Measurements from ENCODE around the gene NUTF2. TPM values are rescaled to one million over a fixed set of nuclear protein-coding genes. Genes with fewer than 3 reads are reported as not detected.

NUTF2 gene
- total and polyA plus RNA-seq, 10 of the 15 experiments (the other 5 are each of a cell fraction or from before 2014, with no cell fraction given): 116 to 342 (median 202) TPM

DNA sequence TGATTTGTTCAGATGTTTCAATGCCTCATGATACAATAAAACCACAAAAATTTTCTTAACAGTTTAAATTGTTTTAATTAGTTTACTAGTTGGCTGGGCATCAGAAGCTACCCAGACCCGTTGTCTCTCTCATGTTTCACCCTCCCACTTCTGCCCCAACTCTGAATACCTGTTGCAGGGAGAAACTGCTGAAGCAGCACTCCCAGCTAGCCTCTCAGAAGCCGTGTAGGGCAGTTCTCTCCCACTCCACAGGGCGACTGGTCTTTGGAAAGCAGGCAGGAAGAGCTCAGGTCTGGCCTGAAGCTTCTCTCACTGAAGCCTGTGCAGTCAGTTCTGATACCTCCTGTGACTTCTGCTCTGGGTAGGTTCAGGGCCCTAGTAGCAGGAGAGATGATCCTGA is 24.5 kb downstream of the NUTF2 start (continued):
- TF ChIP-seq, protein P1, sequence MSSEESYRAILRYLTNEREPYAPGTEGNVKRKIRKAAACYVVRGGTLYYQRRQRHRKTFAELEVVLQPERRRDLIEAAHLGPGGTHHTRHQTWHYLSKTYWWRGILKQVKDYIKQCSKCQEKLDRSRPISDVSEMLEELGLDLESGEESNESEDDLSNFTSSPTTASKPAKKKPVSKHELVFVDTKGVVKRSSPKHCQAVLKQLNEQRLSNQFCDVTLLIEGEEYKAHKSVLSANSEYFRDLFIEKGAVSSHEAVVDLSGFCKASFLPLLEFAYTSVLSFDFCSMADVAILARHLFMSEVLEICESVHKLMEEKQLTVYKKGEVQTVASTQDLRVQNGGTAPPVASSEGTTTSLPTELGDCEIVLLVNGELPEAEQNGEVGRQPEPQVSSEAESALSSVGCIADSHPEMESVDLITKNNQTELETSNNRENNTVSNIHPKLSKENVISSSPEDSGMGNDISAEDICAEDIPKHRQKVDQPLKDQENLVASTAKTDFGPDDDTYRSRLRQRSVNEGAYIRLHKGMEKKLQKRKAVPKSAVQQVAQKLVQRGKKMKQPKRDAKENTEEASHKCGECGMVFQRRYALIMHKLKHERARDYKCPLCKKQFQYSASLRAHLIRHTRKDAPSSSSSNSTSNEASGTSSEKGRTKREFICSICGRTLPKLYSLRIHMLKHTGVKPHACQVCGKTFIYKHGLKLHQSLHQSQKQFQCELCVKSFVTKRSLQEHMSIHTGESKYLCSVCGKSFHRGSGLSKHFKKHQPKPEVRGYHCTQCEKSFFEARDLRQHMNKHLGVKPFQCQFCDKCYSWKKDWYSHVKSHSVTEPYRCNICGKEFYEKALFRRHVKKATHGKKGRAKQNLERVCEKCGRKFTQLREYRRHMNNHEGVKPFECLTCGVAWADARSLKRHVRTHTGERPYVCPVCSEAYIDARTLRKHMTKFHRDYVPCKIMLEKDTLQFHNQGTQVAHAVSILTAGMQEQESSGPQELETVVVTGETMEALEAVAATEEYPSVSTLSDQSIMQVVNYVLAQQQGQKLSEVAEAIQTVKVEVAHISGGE (CRISPR knock-in tag; IDR thresholded peaks at IDR 0.05): no peak
- no peak for TF ChIP-seq CBFB (IDR thresholded peaks at IDR 0.05; ENCODE audit: low read depth)

DNA sequence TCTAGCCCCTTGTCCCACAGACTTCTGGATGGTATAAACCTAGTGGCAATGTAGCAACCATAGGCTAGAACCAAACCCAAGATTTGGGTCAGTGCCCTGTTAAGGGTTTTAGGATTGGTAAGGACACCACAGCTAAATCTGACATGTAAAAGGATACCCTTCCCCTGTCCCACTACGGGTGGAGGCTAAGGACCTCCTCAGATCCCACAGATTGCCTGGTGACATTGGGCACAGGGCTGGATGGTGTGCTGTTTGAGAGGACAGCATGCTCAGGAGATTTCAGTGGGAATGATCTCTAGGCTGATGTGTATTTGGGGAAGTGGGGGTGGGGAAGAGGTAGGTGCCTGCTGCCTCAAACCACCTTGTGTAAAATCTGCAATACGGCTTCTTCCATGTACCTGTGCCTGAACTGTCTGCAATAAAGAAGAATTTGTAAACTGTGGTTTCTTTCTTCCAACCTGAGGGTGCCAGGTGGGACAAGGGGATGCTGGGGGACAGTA is 25.4 kb downstream of the NUTF2 start:
- no TSS peak for BruUV-seq (replicated peaks)
- H3K9me3 ChIP-seq (replicated peaks; ENCODE audit: control insufficient read depth, insufficient read depth, low read length): no peaks in the 10 kb centered on the region
- H4K20me1 ChIP-seq (ENCODE audit: control insufficient read depth, insufficient read depth): peaks cover 4% of the 10 kb centered on the region
- CTCF ChIA-PET: interaction anchor here (1.0 to 1.4 kb wide), 3 partner anchors 17 to 55 kb away, joined by 3 to 5 read pairs (median 3); no protein-coding TSS in a partner anchor
- H3K9ac ChIP-seq (ENCODE audit: control insufficient read depth, insufficient read depth, low read length): peak overlapping the region; percentile 96
- no peak for ATAC-seq
- DNase-seq (ENCODE audit: low read depth, low spot score): no peak
- no peaks in the 10 kb centered on the region for H3K27me3 ChIP-seq (replicated peaks in 1 of 2; ENCODE audit: control insufficient read depth in 2 of 2, insufficient read depth in 2 of 2, low read length in 1 of 2)
- RAD21 ChIA-PET (ENCODE audit: unreplicated experiment): no interaction called here
- 50% methylated on average over 2 of the region's 2 CpGs for whole genome bisulfite sequencing (ENCODE audit: insufficient coverage, insufficient replicate concordance, low lambda C conversion rate, missing lambda C conversion rate)
- H3K27ac ChIP-seq (ENCODE audit: control insufficient read depth, insufficient read depth): peak overlapping the region; percentile 78
- H3K4me3 ChIP-seq: no peak overlapping the region; the same call in 1 of the 2 replicates
- peak overlapping the region; percentile 88 for H3K4me2 ChIP-seq (ENCODE audit: control insufficient read depth, insufficient read depth)
- SMC1A ChIA-PET (ENCODE audit: uncharacterized antibody, unreplicated experiment): interaction anchor here (0.6 to 1.3 kb wide), 2 partner anchors 24 to 37 kb away, joined by 3 read pairs; no protein-coding TSS in a partner anchor
- H3K4me1 ChIP-seq (ENCODE audit: control insufficient read depth, insufficient read depth, low read length): peaks cover 10% of the 10 kb centered on the region
- in situ Hi-C loops (cut with MboI) (no loop called here), intact Hi-C loops (cut with micrococcal nuclease; ENCODE audit: unreplicated experiment) (no loop called here)
- FAIRE-seq: no peak
- peaks cover 28% of the 10 kb centered on the region for H3K79me2 ChIP-seq (ENCODE audit: control insufficient read depth, insufficient read depth, low read length)
- H3K36me3 ChIP-seq (ENCODE audit: control insufficient read depth in 2 of 2, insufficient read depth in 2 of 2, low read length in 1 of 2): peaks cover 12 to 24% of the 10 kb centered on the region in 2 experiments
- TF ChIP-seq RUNX3 (IDR thresholded peaks at IDR 0.05; ENCODE audit: low read length): no peak
- TF ChIP-seq SUZ12 (IDR thresholded peaks at IDR 0.05; ENCODE audit: unreplicated experiment): no peak
- TF ChIP-seq EZH2 (IDR thresholded peaks at IDR 0.05; ENCODE audit: borderline replicate concordance, control insufficient read depth, low read depth, low read length): no peak
- TF ChIP-seq ZNF207 (IDR thresholded peaks at IDR 0.05; ENCODE audit: borderline replicate concordance): no peak
- TF ChIP-seq MYC (IDR thresholded peaks at IDR 0.05; ENCODE audit: insufficient read depth, insufficient read length, insufficient replicate concordance, low read length, severe bottlenecking): no peak
- TF ChIP-seq, protein P2, sequence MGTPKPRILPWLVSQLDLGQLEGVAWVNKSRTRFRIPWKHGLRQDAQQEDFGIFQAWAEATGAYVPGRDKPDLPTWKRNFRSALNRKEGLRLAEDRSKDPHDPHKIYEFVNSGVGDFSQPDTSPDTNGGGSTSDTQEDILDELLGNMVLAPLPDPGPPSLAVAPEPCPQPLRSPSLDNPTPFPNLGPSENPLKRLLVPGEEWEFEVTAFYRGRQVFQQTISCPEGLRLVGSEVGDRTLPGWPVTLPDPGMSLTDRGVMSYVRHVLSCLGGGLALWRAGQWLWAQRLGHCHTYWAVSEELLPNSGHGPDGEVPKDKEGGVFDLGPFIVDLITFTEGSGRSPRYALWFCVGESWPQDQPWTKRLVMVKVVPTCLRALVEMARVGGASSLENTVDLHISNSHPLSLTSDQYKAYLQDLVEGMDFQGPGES (IDR thresholded peaks at IDR 0.05): no peak
- no peak for TF ChIP-seq KDM1A (IDR thresholded peaks at IDR 0.05; ENCODE audit: borderline replicate concordance)
- TF ChIP-seq SPI1 (IDR thresholded peaks at IDR 0.05; ENCODE audit: borderline replicate concordance, insufficient read depth, low read depth, low read length): peak; percentile 34; the same call in 1 of the 2 replicates
- POLR2A ChIA-PET: no interaction called here
- peak overlapping the region; percentile 95 for H2AFZ ChIP-seq (ENCODE audit: control insufficient read depth, low read depth, low read length)

All from GM12878 (cell line).